ENCODE data around the gene DDX17.

Gene DDX17

DNA sequence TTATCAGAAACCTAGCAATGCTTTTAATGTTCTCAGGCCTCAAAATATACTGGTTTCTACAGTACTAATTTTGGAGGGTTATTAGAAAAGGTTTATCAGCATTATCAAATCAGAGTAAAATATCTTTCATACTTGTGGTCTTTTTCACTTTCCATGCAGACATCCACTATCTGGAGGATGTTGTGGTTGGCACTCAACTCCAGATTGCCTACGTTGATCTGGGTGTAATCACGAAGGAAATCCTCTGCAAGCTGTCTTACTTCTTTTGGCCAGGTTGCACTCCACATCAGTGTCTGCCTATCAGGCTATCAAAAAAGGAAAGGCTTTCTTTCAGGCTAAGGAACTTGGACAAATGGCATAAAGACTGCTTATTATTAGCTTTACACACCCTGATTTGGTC, 11.6 kb downstream of the DDX17 start:
- no peak overlapping the region for H3K4me3 ChIP-seq (ENCODE audit: low read depth, low read length)
- TF ChIP-seq, protein P1, sequence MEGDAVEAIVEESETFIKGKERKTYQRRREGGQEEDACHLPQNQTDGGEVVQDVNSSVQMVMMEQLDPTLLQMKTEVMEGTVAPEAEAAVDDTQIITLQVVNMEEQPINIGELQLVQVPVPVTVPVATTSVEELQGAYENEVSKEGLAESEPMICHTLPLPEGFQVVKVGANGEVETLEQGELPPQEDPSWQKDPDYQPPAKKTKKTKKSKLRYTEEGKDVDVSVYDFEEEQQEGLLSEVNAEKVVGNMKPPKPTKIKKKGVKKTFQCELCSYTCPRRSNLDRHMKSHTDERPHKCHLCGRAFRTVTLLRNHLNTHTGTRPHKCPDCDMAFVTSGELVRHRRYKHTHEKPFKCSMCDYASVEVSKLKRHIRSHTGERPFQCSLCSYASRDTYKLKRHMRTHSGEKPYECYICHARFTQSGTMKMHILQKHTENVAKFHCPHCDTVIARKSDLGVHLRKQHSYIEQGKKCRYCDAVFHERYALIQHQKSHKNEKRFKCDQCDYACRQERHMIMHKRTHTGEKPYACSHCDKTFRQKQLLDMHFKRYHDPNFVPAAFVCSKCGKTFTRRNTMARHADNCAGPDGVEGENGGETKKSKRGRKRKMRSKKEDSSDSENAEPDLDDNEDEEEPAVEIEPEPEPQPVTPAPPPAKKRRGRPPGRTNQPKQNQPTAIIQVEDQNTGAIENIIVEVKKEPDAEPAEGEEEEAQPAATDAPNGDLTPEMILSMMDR (IDR thresholded peaks at IDR 0.05; ENCODE audit: borderline replicate concordance, insufficient read depth, low read depth, low read length): no peak

DNA sequence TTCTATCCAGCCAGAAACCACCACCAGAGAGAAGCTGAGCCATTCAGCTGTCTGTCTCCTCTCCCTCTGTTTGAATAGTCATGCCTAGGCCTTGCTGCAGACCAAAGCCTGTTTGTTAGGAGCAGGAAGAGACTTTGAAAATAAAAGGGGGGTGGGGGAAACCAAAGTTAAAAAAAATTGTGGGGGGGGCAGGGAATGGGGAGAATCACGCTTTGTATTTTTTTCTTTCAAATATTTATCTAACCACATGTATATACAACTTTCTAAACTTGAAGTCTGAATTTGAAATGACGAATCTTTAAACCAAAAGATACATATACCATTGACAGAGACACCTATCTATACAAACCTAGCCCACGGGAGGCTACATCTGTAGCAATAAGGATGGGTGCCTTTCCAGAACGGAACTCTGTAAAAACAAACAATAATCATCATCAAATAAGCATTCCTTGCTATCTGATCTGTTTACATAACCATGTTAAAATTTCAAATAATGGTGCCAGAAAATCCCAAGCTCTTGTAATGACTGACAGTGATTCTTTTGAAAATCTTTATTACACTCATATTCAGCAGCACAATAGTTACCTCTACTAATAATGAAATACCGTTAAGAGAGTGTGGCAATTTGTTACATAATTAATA, 14.3 kb downstream of the DDX17 start:
- no peak overlapping the region for H3K4me3 ChIP-seq (ENCODE audit: low read depth, low read length)
- TF ChIP-seq, protein P1 (IDR thresholded peaks at IDR 0.05; ENCODE audit: borderline replicate concordance, insufficient read depth, low read depth, low read length): no peak

DNA sequence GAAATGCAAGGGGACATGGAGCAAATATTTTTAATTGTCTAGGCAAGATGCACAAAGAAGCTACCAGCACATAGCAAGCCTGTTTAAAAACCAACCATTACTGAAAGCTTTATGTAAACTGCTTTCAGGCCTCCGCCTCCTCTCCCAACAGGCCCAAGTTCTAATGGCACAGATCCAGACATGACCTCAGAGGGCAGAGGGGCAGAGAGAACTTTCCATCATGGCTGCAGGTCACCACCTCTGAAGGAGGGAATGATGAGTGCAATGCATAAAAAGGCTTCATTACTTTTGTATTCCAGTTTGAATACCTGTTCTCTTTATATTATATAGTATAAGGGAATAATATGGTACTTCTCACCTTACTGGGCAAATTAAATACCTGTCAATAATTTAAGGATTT, 15.2 kb downstream of the DDX17 start:
- TF ChIP-seq, protein P1 (IDR thresholded peaks at IDR 0.05; ENCODE audit: borderline replicate concordance, insufficient read depth, low read depth, low read length): no peak
- H3K4me3 ChIP-seq (ENCODE audit: low read depth, low read length): no peak overlapping the region

DNA sequence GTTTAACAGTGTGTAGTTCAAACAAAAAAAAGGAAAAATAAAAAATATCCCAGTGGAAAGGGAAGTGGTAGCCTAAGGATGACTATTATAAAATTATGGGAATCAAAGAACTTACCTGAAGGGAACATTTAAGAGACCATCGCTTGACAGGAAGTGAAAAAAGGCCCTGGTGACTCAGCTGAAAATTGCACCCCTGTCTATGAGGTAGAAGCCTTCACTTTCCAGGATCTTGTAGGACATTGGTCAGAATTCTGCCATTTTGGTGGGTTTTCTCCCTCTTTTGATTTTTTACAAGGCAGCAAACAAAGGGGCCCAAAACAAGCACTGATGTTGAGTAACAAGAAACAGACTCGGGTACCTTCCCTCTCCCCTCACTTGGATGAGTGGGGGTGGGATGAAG, 15.6 kb downstream of the DDX17 start:
- TF ChIP-seq, protein P1 (IDR thresholded peaks at IDR 0.05; ENCODE audit: borderline replicate concordance, insufficient read depth, low read depth, low read length): no peak
- no peak overlapping the region for H3K4me3 ChIP-seq (ENCODE audit: low read depth, low read length)

DNA sequence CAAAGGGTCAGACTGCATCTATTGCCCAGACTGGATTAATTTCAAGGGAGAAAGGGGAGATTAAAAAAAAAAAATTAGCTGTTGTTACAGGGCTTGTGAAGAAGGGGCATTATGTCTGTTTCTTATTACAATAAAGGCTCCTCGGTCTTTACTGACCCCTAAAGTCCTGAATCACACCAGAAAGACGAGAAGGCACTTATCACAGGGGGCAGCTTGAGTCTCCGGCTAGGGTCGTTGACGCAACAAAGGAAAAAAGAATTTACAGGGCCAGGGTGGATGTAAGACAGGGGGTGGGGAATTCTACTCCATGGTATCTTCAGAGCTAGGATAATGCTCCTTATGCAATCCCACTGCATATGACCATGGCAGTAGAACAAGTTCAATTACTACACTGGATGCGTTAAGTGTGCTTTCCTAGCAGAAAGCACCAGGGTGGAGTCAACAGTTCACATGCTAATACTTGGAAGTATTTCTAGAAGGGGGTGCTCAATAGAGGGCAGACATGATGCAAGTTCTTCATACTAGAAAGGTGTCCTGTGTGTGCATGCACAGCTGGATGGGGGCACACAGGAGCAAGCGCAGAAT, 16.5 kb downstream of the DDX17 start:
- H3K4me3 ChIP-seq (ENCODE audit: low read depth, low read length): no peak overlapping the region
- TF ChIP-seq, protein P1 (IDR thresholded peaks at IDR 0.05; ENCODE audit: borderline replicate concordance, insufficient read depth, low read depth, low read length): no peak

DNA sequence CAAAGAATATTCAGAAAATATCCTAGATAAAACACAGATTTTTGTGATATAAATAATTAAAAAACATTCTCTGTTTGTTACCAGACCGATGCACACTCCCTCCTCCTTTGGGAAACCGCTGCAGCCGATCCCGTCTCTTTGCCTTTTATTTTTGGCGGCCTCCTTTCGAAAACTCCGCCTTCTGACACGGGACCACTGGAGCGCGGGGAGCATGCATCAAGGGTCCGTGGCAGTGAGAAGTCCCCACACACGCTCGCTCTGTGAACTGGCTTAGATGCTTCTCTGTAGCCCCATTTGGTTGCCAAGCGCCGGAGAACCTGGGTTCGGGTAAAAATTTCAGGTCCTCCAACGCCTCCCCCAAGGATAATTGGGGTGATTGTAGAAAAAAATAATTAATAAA, 17.0 kb downstream of the DDX17 start:
- TF ChIP-seq, protein P1 (IDR thresholded peaks at IDR 0.05; ENCODE audit: borderline replicate concordance, insufficient read depth, low read depth, low read length): no peak

DNA sequence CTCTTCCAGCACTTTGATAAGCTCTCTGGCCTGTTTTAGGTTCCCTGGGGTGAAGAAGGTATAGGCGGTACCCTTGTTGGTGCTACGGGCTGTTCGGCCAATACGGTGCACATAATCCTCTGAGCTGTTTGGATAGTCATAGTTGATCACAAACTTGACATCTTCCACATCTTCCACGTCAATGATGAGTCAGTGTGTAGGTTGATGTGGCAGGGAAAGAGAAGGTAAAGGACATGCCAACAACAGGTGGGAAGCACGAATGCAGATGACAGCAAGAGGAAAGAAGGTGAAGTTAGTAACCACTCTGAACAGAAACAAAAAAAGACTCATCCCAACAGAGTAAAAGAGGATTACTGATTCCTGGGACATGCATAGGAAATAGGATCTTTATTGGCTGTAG, 18.2 kb downstream of the DDX17 start:
- H3K4me3 ChIP-seq (ENCODE audit: low read depth, low read length): no peak overlapping the region
- TF ChIP-seq, protein P1 (IDR thresholded peaks at IDR 0.05; ENCODE audit: borderline replicate concordance, insufficient read depth, low read depth, low read length): no peak

More for the DNA sequence above, 17.0 kb downstream of the DDX17 start:
- H3K4me3 ChIP-seq (ENCODE audit: low read depth, low read length): no peak overlapping the region

Measured in GM12875 (cell line).